ENCODE results near the gene PCNA. TPM values are rescaled to one million over a fixed set of nuclear protein-coding genes. Genes with fewer than 3 reads are reported as not detected.

PCNA gene
- total and polyA plus RNA-seq, 12 donors: 23.5 to 106 (median 48.6) TPM

DNA sequence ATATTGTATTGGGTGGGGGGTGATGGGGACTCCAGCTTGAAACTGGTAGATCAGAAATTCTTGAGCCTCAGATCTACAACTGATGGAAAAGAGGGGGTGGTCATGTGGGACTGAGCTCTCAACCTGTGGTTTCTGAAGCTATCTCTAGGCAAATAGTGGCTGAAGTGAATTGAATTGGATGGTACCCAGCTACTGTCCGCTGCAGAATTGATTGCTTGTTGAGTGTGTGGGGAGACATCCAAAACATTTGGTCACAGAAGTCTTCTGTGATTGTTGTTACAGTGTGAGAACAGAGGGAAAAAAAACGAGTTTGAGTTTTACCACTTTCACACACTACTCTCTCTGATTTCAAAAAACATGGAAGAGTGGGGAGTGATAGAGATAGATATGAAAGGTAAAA, 21.9 kb upstream of the PCNA start:
- no peak overlapping the region for H3K27ac ChIP-seq

DNA sequence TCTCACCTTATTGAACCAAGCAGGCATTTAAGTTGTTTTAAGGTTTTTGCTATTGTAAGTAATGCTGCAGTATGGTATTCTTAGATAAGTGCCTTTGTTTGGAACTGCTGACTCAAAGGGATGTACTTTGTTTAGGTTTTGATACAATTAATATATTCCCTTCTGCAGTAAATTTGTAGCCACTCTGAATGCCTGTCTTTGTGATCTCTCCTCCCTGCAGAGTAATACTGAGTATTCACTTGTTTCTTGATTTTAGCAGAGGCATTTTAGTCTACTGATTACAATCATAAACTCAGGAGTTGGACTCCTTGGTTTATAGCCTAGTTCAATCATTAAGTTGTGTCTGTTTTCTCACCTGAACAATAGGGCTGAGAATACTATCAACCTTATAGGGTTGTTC, 20.4 kb upstream of the PCNA start:
- Histone ChIP-seq H3K4me1 (replicated peaks in 1 of 2) (peaks cover 16 to 38% of the 10 kb centered on the region in 2 donors), H3K27ac (no peak overlapping the region), H3K36me3 (replicated peaks in 1 of 2) (no peaks in the 10 kb centered on the region), H3K4me3 (no peak overlapping the region), H3K27me3 (no peaks in the 10 kb centered on the region), H3K9me3 (replicated peaks in 1 of 3) (no peaks in the 10 kb centered on the region)
- no peak for TF ChIP-seq POLR2A (IDR thresholded peaks at IDR 0.05)
- TF ChIP-seq, protein P1, sequence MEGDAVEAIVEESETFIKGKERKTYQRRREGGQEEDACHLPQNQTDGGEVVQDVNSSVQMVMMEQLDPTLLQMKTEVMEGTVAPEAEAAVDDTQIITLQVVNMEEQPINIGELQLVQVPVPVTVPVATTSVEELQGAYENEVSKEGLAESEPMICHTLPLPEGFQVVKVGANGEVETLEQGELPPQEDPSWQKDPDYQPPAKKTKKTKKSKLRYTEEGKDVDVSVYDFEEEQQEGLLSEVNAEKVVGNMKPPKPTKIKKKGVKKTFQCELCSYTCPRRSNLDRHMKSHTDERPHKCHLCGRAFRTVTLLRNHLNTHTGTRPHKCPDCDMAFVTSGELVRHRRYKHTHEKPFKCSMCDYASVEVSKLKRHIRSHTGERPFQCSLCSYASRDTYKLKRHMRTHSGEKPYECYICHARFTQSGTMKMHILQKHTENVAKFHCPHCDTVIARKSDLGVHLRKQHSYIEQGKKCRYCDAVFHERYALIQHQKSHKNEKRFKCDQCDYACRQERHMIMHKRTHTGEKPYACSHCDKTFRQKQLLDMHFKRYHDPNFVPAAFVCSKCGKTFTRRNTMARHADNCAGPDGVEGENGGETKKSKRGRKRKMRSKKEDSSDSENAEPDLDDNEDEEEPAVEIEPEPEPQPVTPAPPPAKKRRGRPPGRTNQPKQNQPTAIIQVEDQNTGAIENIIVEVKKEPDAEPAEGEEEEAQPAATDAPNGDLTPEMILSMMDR (IDR thresholded peaks at IDR 0.05): no peak
- intact Hi-C loops (cut with DNase I): no loop called here
- no peak for DNase-seq

More for the DNA sequence above, 21.9 kb upstream of the PCNA start:
- H3K36me3 ChIP-seq (replicated peaks in 1 of 2): no peaks in the 10 kb centered on the region
- no peak overlapping the region for H3K4me3 ChIP-seq
- no peaks in the 10 kb centered on the region for H3K9me3 ChIP-seq (replicated peaks in 1 of 3)
- no peak for TF ChIP-seq POLR2A (IDR thresholded peaks at IDR 0.05)
- TF ChIP-seq, protein P1 (IDR thresholded peaks at IDR 0.05): no peak
- H3K27me3 ChIP-seq: no peaks in the 10 kb centered on the region
- 70 to 88% (median 76%) methylated on average over 2 of the region's 2 CpGs for WGBS, 4 donors
- intact Hi-C loops (cut with DNase I): no loop called here
- H3K4me1 ChIP-seq (replicated peaks in 1 of 2): peaks cover 16 to 37% of the 10 kb centered on the region in 2 donors
- DNase-seq: no peak

DNA sequence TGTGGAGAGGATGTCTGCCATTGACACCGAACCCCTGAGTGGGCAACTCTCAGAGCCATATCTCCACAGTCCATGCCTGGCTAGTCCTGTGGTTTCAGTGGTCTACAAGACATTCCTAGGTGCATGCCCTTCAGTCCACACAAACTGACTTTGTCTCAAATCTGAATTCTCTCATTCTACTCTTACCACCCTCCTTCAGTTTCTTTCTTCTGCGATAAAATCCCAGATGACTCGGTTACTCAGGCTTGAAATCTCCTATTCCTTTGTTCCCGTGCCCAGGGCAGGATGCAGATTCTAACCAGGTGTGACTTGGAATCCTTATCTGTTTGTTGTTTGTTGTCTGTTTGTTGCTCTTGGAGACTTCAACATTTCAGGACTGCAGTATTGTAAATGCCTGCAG, 16.3 kb upstream of the PCNA start:
- no peaks in the 10 kb centered on the region for H3K9me3 ChIP-seq (replicated peaks in 1 of 3)
- no peak overlapping the region for H3K4me3 ChIP-seq
- DNase-seq: no peak
- 79 to 91% (median 87%) methylated on average over 4 of the region's 4 CpGs for WGBS, 4 donors
- peaks cover 14 to 33% of the 10 kb centered on the region in 2 donors for H3K4me1 ChIP-seq (replicated peaks in 1 of 2)
- TF ChIP-seq POLR2A (IDR thresholded peaks at IDR 0.05): no peak
- TF ChIP-seq, protein P1 (IDR thresholded peaks at IDR 0.05): no peak
- no peaks in the 10 kb centered on the region for H3K27me3 ChIP-seq
- intact Hi-C loops (cut with DNase I): no loop called here
- no peaks in the 10 kb centered on the region for H3K36me3 ChIP-seq (replicated peaks in 1 of 2)
- peak overlapping the region in 3 of 5 donors; percentile 61 to 70 (median 63) for H3K27ac ChIP-seq

DNA sequence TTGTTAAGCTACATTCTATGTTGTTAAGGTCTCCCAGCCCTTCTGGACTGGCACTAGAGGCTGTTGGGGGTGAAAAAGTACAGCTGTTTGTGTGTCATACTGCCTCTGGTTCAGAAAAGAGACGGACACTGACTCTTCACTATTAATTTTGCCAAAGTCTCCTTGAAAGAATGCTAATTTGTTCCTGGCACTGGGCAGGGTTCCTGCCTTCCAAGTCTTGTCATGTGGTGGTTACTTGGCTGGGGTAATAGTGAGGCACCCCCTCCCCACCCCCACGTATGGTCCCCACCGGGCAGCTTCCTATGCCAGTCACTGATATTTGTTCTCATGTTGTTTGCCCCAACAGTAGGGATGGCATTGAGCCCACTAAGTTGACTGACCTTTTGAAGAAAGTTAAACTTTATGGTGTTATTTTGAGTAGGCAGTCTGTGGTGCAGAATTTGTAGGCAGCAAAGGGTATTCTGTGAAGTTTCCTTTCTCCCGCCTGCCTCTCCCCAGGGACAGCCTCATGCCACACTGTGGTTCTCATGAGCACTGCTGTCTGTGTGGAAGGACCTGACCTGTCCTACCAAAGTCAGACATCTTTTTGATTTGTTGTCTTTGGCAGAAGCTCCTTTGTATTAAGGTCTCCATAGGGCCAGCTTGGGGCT, 15.7 kb upstream of the PCNA start:
- Histone ChIP-seq H3K4me1 (replicated peaks in 1 of 2) (peaks cover 14 to 29% of the 10 kb centered on the region in 2 donors), H3K4me3 (no peak overlapping the region), H3K9me3 (replicated peaks in 1 of 3) (no peaks in the 10 kb centered on the region), H3K27ac (peak overlapping the region in 4 of 5 donors; percentile 26 to 70 (median 62)), H3K36me3 (replicated peaks in 1 of 2) (no peaks in the 10 kb centered on the region), H3K27me3 (no peaks in the 10 kb centered on the region)
- intact Hi-C loops (cut with DNase I): no loop called here
- peak; percentile 36 to 78 (median 64) for DNase-seq
- TF ChIP-seq, protein P1 (IDR thresholded peaks at IDR 0.05): no peak
- TF ChIP-seq POLR2A (IDR thresholded peaks at IDR 0.05): peak in 1 of 2 donors; percentile 57
- WGBS, 4 donors: 30 to 37% (median 33%) methylated on average over 2 to 4 of the region's 4 CpGs

Measured in adrenal gland (tissue), 12 donors.